Hematopoietic multipotent progenitor cell treated with erythropoietin and hydrocortisone succinate and interleukin-3 and kit ligand, for 17 days (in vitro differentiated cells): Measurements from ENCODE around the gene CBFB.

Experiments
- DNase-seq: peaks from one replicate; pipeline ENCODE4 v3.0.0-alpha.2; 2015; ENCODE audit warnings: low spot score

Gene CBFB

GRCh38 chr16:67137605-67138004, 108.7 kb downstream of the CBFB start:
- no peak for DNase-seq

GRCh38 chr16:67141391-67141790, 112.4 kb downstream of the CBFB start:
- DNase-seq: no peak

GRCh38 chr16:67142342-67142741, 113.4 kb downstream of the CBFB start:
- no peak for DNase-seq

- no peak for DNase-seq
Observed at GRCh38 chr16:67144943-67145342, 116.0 kb downstream of the CBFB start.

GRCh38 chr16:67145746-67146145, 116.8 kb downstream of the CBFB start:
- no peak for DNase-seq

GRCh38 chr16:67146523-67147357, 117.8 kb downstream of the CBFB start:
- no peak for DNase-seq

- DNase-seq: no peak
Observed at GRCh38 chr16:67147437-67148140, 118.6 kb downstream of the CBFB start.

GRCh38 chr16:67148221-67148620, 119.3 kb downstream of the CBFB start:
- no peak for DNase-seq

- no peak for DNase-seq
Observed at GRCh38 chr16:67148656-67149275, 119.8 kb downstream of the CBFB start.

- DNase-seq: no peak
Observed at GRCh38 chr16:67149276-67150046, 120.5 kb downstream of the CBFB start.

GRCh38 chr16:67150047-67150832, 121.3 kb downstream of the CBFB start:
- DNase-seq: no peak
